ENCODE data around the gene SNF8. TPM values are rescaled to one million over a fixed set of nuclear protein-coding genes. Genes with fewer than 3 reads are reported as not detected.
A peak's percentile ranks its signal among the peaks of the same experiment; 100 is the strongest.

Gene SNF8
- total RNA-seq, 1 experiment from 2014 or later = 129 TPM

- no peak overlapping the region for H4K5ac ChIP-seq (ENCODE audit: insufficient read length, low read depth, low read length)
- peaks cover 7% of the 10 kb centered on the region for H3K23me2 ChIP-seq (ENCODE audit: insufficient read length, low read depth, low read length, poor library complexity, severe bottlenecking)
- no peak overlapping the region for H2AK5ac ChIP-seq (ENCODE audit: insufficient read length, low read length)
- H4K91ac ChIP-seq (ENCODE audit: insufficient read length, low read depth, low read length) = no peak overlapping the region
- H2BK5ac ChIP-seq (ENCODE audit: insufficient read length, low read length) = no peak overlapping the region
- H3K27me3 Mint-ChIP-seq (ENCODE audit: low read depth) = no peaks in the 10 kb centered on the region
- peaks cover 14 to 17% (median 16%) of the 10 kb centered on the region in 3 experiments for H3K36me3 Mint-ChIP-seq (ENCODE audit: insufficient read depth in 1 of 3, low read depth in 3 of 3)
- H3K4me1 ChIP-seq (ENCODE audit: insufficient read depth, low read length) = peaks cover 7% of the 10 kb centered on the region; the same call in 1 of the 2 replicates
- no peak for TF ChIP-seq CTCF (conservative IDR thresholded peaks at IDR 0.05)
- no peak overlapping the region for H3K14ac ChIP-seq (ENCODE audit: insufficient read depth, low read length)
- no peak overlapping the region for H2BK20ac ChIP-seq (ENCODE audit: low read depth, low read length, poor library complexity, severe bottlenecking)
- H3K79me2 ChIP-seq (ENCODE audit: insufficient read depth, low read length) = peaks cover 18% of the 10 kb centered on the region
- H3K9me3 ChIP-seq (ENCODE audit: control insufficient read depth, low read depth, low read length) = no peaks in the 10 kb centered on the region
- H3K27ac Mint-ChIP-seq = 0 out of 7 replicates have a peak overlapping the region, but pooled peaks of 1 of the 3 experiments have one; percentile 9
- H3K23ac ChIP-seq (ENCODE audit: insufficient read length, low read depth, low read length) = no peak overlapping the region
- H3K18ac ChIP-seq (ENCODE audit: insufficient read length, low read depth, low read length) = no peak overlapping the region
- no peak overlapping the region for H3K56ac ChIP-seq (ENCODE audit: insufficient read length, low read depth, low read length)
- peaks cover 2% of the 10 kb centered on the region for H4K20me1 ChIP-seq (ENCODE audit: control insufficient read depth, insufficient read depth, insufficient read length)
- H2AFZ ChIP-seq (ENCODE audit: low read length) = no peak overlapping the region
- H2BK120ac ChIP-seq (ENCODE audit: low read depth, low read length, poor library complexity, severe bottlenecking) = no peak overlapping the region
- H3K27ac ChIP-seq (ENCODE audit: insufficient read length, low read depth, low read length) = no peak overlapping the region
- H3K4me1 Mint-ChIP-seq = peaks cover 23 to 25% of the 10 kb centered on the region in 2 experiments
- no peak overlapping the region for H2BK12ac ChIP-seq (ENCODE audit: insufficient read length, low read depth, low read length)
- no peak overlapping the region for H3T11ph ChIP-seq (ENCODE audit: low read length)
- no peaks in the 10 kb centered on the region for H3K9me3 Mint-ChIP-seq
- no peak overlapping the region for H3K9ac ChIP-seq (ENCODE audit: extremely low read depth, insufficient read length, low read length)
- no peak overlapping the region for H4K8ac ChIP-seq (replicated peaks; ENCODE audit: insufficient read length, low read depth, low read length)
- no CpG with 5 or more reads among the region's 9 CpGs for WGBS (ENCODE audit: extremely low coverage, insufficient read length, low lambda C conversion rate)
- peaks cover 6% of the 10 kb centered on the region for H3K79me1 ChIP-seq (ENCODE audit: insufficient read depth, low read depth, low read length, poor library complexity, severe bottlenecking)
- no peak overlapping the region for H3K4ac ChIP-seq (ENCODE audit: low read depth, low read length)
- DNase-seq = no peak
- no peaks in the 10 kb centered on the region for H3K27me3 ChIP-seq (ENCODE audit: insufficient read depth, low read length)
- no peak overlapping the region for H2BK15ac ChIP-seq (ENCODE audit: low read depth, low read length)
- no peak overlapping the region for H3K4me3 Mint-ChIP-seq
- H3K4me2 ChIP-seq (ENCODE audit: insufficient read depth, insufficient read length, low read length) = no peak overlapping the region
Measured at GRCh38 chr17:48905987-48906515, 38.6 kb downstream of the SNF8 start.
